ENCODE data around the gene GCSH.
"Not testable (repeated sequence)": the region's sequence is repeated elsewhere in the genome, so short reads cannot be mapped to it uniquely, and the experiment has no call there.

Gene GCSH

GRCh38 chr16:81095953-81096714, at the start of gene GCSH:
TSS of gene GCSH (minus strand) at chr16:81096395. CDS start at chr16:81096278, 117 bp downstream.
- peak; percentile 99 for DNase-seq (ENCODE audit: low read depth)

GRCh38 chr16:81143921-81144471, 47.8 kb upstream of the GCSH start:
- DNase-seq (ENCODE audit: low read depth): no peak

- no peak for DNase-seq (ENCODE audit: low read depth)
Observed at GRCh38 chr16:81142864-81143263, 46.7 kb upstream of the GCSH start.

- DNase-seq (ENCODE audit: low read depth): no peak
Observed at GRCh38 chr16:81140930-81141780, 45.0 kb upstream of the GCSH start.

GRCh38 chr16:81138831-81139557, 42.8 kb upstream of the GCSH start:
- DNase-seq (ENCODE audit: low read depth): no peak

GRCh38 chr16:81137754-81138153, 41.6 kb upstream of the GCSH start:
- no peak for DNase-seq (ENCODE audit: low read depth)

- DNase-seq (ENCODE audit: low read depth): peak; percentile 60
Observed at GRCh38 chr16:81136390-81137335, 40.5 kb upstream of the GCSH start.

- DNase-seq (ENCODE audit: low read depth): no peak
Observed at GRCh38 chr16:81130126-81130525, 33.9 kb upstream of the GCSH start.

GRCh38 chr16:81128726-81129524, 32.7 kb upstream of the GCSH start:
- DNase-seq (ENCODE audit: low read depth): no peak

- DNase-seq (ENCODE audit: low read depth): peak; percentile 82
Observed at GRCh38 chr16:81127051-81127450, 30.9 kb upstream of the GCSH start.

GRCh38 chr16:81123092-81123852, 27.1 kb upstream of the GCSH start:
- no peak for DNase-seq (ENCODE audit: low read depth)

GRCh38 chr16:81121474-81121990, 25.3 kb upstream of the GCSH start:
- DNase-seq (ENCODE audit: low read depth): no peak

GRCh38 chr16:81117436-81117835, 21.2 kb upstream of the GCSH start:
- DNase-seq (ENCODE audit: low read depth): no peak

GRCh38 chr16:81116285-81116684, 20.1 kb upstream of the GCSH start:
- no peak for DNase-seq (ENCODE audit: low read depth)

- no peak for DNase-seq (ENCODE audit: low read depth)
Observed at GRCh38 chr16:81112453-81112852, 16.3 kb upstream of the GCSH start.

GRCh38 chr16:81109274-81109673, 13.1 kb upstream of the GCSH start:
- not testable (repeated sequence) for DNase-seq (ENCODE audit: low read depth)

- no peak for DNase-seq (ENCODE audit: low read depth)
Observed at GRCh38 chr16:81107511-81107910, 11.3 kb upstream of the GCSH start.

- DNase-seq (ENCODE audit: low read depth): no peak
Observed at GRCh38 chr16:81106826-81107503, 10.8 kb upstream of the GCSH start.

GRCh38 chr16:81105946-81106345, 9.8 kb upstream of the GCSH start:
- no peak for DNase-seq (ENCODE audit: low read depth)

Data from fibroblast of gingiva (primary cell).